ENCODE data around the gene SEMA4B. TPM values are rescaled to one million over a fixed set of nuclear protein-coding genes. Genes with fewer than 3 reads are reported as not detected.

Gene SEMA4B
- total and polyA plus RNA-seq, 2 experiments from 2014 or later = 3.6 to 4.5 TPM

- H3K79me2 ChIP-seq (ENCODE audit: insufficient read depth) = peaks cover 11% of the 10 kb centered on the region
- DNase-seq = peak; percentile 72
- in situ Hi-C loops (cut with MboI) = no loop called here
- H3K36me3 ChIP-seq (ENCODE audit: low read depth) = no peaks in the 10 kb centered on the region
- H2AFZ ChIP-seq = no peak overlapping the region
- H3K27me3 ChIP-seq (replicated peaks; ENCODE audit: insufficient read depth) = no peaks in the 10 kb centered on the region
- H3K27ac ChIP-seq = 0 out of 2 replicates have a peak overlapping the region, but pooled peaks have one; percentile 3
- H4K20me1 ChIP-seq (ENCODE audit: insufficient read depth) = no peaks in the 10 kb centered on the region; the same call in 1 of the 2 replicates
- 68 to 69% methylated on average over 5 of the region's 5 CpGs for WGBS, 2 experiments (ENCODE audit: low coverage in 1 of 2, low lambda C conversion rate in 2 of 2, missing lambda C conversion rate in 2 of 2)
- H3K4me3 ChIP-seq = no peak overlapping the region
- H3K9me2 ChIP-seq (ENCODE audit: insufficient read depth) = no peaks in the 10 kb centered on the region
- peaks cover 4% of the 10 kb centered on the region; the same call in 1 of the 2 replicates for H3F3A ChIP-seq (ENCODE audit: insufficient read depth)
- no peak overlapping the region for H3K4me2 ChIP-seq (ENCODE audit: unreplicated experiment)
- H3K4me1 ChIP-seq (ENCODE audit: insufficient read depth) = peaks cover 19% of the 10 kb centered on the region
- H3K9ac ChIP-seq = 0 out of 2 replicates have a peak overlapping the region, but pooled peaks have one; percentile 1
- H3K9me3 ChIP-seq (ENCODE audit: low read depth) = no peaks in the 10 kb centered on the region
- TF ChIP-seq EZH2 (IDR thresholded peaks at IDR 0.05; ENCODE audit: insufficient read depth, poor library complexity, severe bottlenecking) (no peak), EZH2phosphoT487 (IDR thresholded peaks at IDR 0.05; ENCODE audit: insufficient read depth, low read depth) (no peak)
Measured at GRCh38 chr15:90261811-90262210, 60.7 kb downstream of the SEMA4B start.

DNA sequence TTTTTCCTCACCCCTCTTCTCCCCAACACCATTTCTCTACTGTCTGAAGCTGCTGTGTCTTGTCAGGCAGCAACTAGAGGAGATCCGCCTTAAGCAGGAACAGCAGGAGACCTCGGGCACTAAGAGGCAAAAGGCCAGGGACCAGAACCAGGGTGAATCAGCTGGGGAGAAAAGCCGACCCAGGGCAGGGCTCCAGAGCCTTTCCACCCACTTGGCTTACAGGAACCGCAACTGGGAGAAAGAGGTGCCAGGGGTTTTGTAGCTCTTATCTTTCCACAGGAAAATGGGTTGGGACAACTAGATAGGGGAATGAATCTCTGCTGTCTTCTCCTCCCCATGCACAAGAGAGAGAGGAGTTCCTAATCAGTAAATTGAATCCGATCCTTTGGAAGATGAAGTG lies 61.3 kb downstream of the SEMA4B start:
- peaks cover 26% of the 10 kb centered on the region for H3K4me1 ChIP-seq (ENCODE audit: insufficient read depth)
- 0 out of 2 replicates have a peak overlapping the region, but pooled peaks have one; percentile 1 for H3K9ac ChIP-seq
- no peaks in the 10 kb centered on the region; the same call in 1 of the 2 replicates for H3K36me3 ChIP-seq (ENCODE audit: low read depth)
- H4K20me1 ChIP-seq (ENCODE audit: insufficient read depth) = no peaks in the 10 kb centered on the region; the same call in 1 of the 2 replicates
- in situ Hi-C loops (cut with MboI) = no loop called here
- DNase-seq = peak; percentile 47
- TF ChIP-seq EZH2phosphoT487 (IDR thresholded peaks at IDR 0.05; ENCODE audit: insufficient read depth, low read depth) (no peak), EZH2 (IDR thresholded peaks at IDR 0.05; ENCODE audit: insufficient read depth, poor library complexity, severe bottlenecking) (no peak)
- no peak overlapping the region for H2AFZ ChIP-seq
- no peaks in the 10 kb centered on the region for H3K9me2 ChIP-seq (ENCODE audit: insufficient read depth)
- WGBS, 2 experiments (ENCODE audit: low coverage in 1 of 2, low lambda C conversion rate in 2 of 2, missing lambda C conversion rate in 2 of 2) = 52 to 53% methylated on average over 5 of the region's 5 CpGs
- no peak overlapping the region for H3K4me2 ChIP-seq (ENCODE audit: unreplicated experiment)
- no peak overlapping the region for H3K4me3 ChIP-seq
- H3F3A ChIP-seq (ENCODE audit: insufficient read depth) = peaks cover 4% of the 10 kb centered on the region; the same call in 1 of the 2 replicates
- no peaks in the 10 kb centered on the region for H3K27me3 ChIP-seq (replicated peaks; ENCODE audit: insufficient read depth)
- H3K79me2 ChIP-seq (ENCODE audit: insufficient read depth) = peaks cover 17% of the 10 kb centered on the region
- 0 out of 2 replicates have a peak overlapping the region, but pooled peaks have one; percentile 3 for H3K27ac ChIP-seq
- no peaks in the 10 kb centered on the region for H3K9me3 ChIP-seq (ENCODE audit: low read depth)

GRCh38 chr15:90264671-90265070 lies 63.5 kb downstream of the SEMA4B start:
- no peaks in the 10 kb centered on the region for H3K9me3 ChIP-seq (ENCODE audit: low read depth)
- peak overlapping the region; percentile 93 for H3K4me3 ChIP-seq
- H3K9ac ChIP-seq = peak overlapping the region; percentile 93
- peak overlapping the region; percentile 96 for H3K4me2 ChIP-seq (ENCODE audit: unreplicated experiment)
- H3F3A ChIP-seq (ENCODE audit: insufficient read depth) = peaks cover 4% of the 10 kb centered on the region; the same call in 1 of the 2 replicates
- H3K79me2 ChIP-seq (ENCODE audit: insufficient read depth) = peaks cover 40% of the 10 kb centered on the region
- H2AFZ ChIP-seq = peak overlapping the region; percentile 84
- H3K4me1 ChIP-seq (ENCODE audit: insufficient read depth) = peaks cover 37% of the 10 kb centered on the region
- H3K36me3 ChIP-seq (ENCODE audit: low read depth) = peaks cover 4% of the 10 kb centered on the region; the same call in 1 of the 2 replicates
- in situ Hi-C loops (cut with MboI) = no loop called here
- 50 to 58% methylated on average over 4 of the region's 4 CpGs for WGBS, 2 experiments (ENCODE audit: low coverage in 1 of 2, low lambda C conversion rate in 2 of 2, missing lambda C conversion rate in 2 of 2)
- peak; percentile 20 for DNase-seq
- no peaks in the 10 kb centered on the region for H3K27me3 ChIP-seq (replicated peaks; ENCODE audit: insufficient read depth)
- TF ChIP-seq EZH2phosphoT487 (IDR thresholded peaks at IDR 0.05; ENCODE audit: insufficient read depth, low read depth) (no peak), EZH2 (IDR thresholded peaks at IDR 0.05; ENCODE audit: insufficient read depth, poor library complexity, severe bottlenecking) (no peak)
- peak overlapping the region; percentile 90 for H3K27ac ChIP-seq
- H4K20me1 ChIP-seq (ENCODE audit: insufficient read depth) = no peaks in the 10 kb centered on the region; the same call in 1 of the 2 replicates
- H3K9me2 ChIP-seq (ENCODE audit: insufficient read depth) = no peaks in the 10 kb centered on the region

- H2AFZ ChIP-seq = peak within 1 kb of the TSS; percentile 84
- no peaks in the 10 kb centered on the region; the same call in 1 of the 2 replicates for H4K20me1 ChIP-seq (ENCODE audit: insufficient read depth)
- H3K9ac ChIP-seq = peak within 1 kb of the TSS; percentile 93
- H3K4me1 ChIP-seq (ENCODE audit: insufficient read depth) = peaks cover 37% of the 10 kb centered on the region
- in situ Hi-C loops (cut with MboI) = no loop called here
- no peaks in the 10 kb centered on the region for H3K9me3 ChIP-seq (ENCODE audit: low read depth)
- H3K4me3 ChIP-seq = peak within 1 kb of the TSS; percentile 93
- no peaks in the 10 kb centered on the region for H3K27me3 ChIP-seq (replicated peaks; ENCODE audit: insufficient read depth)
- TF ChIP-seq EZH2 (IDR thresholded peaks at IDR 0.05; ENCODE audit: insufficient read depth, poor library complexity, severe bottlenecking) (no peak), EZH2phosphoT487 (IDR thresholded peaks at IDR 0.05; ENCODE audit: insufficient read depth, low read depth) (no peak)
- peaks cover 4% of the 10 kb centered on the region; the same call in 1 of the 2 replicates for H3F3A ChIP-seq (ENCODE audit: insufficient read depth)
- H3K4me2 ChIP-seq (ENCODE audit: unreplicated experiment) = peak within 1 kb of the TSS; percentile 96
- WGBS, 2 experiments (ENCODE audit: low coverage in 1 of 2, low lambda C conversion rate in 2 of 2, missing lambda C conversion rate in 2 of 2) = 0 to 1% methylated on average over 48 to 57 of the region's 59 CpGs
- H3K36me3 ChIP-seq (ENCODE audit: low read depth) = peaks cover 7% of the 10 kb centered on the region; the same call in 1 of the 2 replicates
- H3K9me2 ChIP-seq (ENCODE audit: insufficient read depth) = no peaks in the 10 kb centered on the region
- H3K27ac ChIP-seq = peak within 1 kb of the TSS; percentile 90
- DNase-seq = peak; percentile 95
- H3K79me2 ChIP-seq (ENCODE audit: insufficient read depth) = peaks cover 48% of the 10 kb centered on the region
Measured at GRCh38 chr15:90265271-90266060, 64.3 kb downstream of the SEMA4B start, which contains the start of gene NGRN. Gene NGRN (plus strand): TSS chr15:90265672. CDS start chr15:90265713, 41 bp downstream.

Data from GM23248 (cell line).